Measurements from ENCODE around the gene CUL7.
A peak's percentile ranks its signal among the peaks of the same experiment; 100 is the strongest.
"Not testable (repeated sequence)": the region's sequence is repeated elsewhere in the genome, so short reads cannot be mapped to it uniquely, and the experiment has no call there.

CUL7 gene

DNA sequence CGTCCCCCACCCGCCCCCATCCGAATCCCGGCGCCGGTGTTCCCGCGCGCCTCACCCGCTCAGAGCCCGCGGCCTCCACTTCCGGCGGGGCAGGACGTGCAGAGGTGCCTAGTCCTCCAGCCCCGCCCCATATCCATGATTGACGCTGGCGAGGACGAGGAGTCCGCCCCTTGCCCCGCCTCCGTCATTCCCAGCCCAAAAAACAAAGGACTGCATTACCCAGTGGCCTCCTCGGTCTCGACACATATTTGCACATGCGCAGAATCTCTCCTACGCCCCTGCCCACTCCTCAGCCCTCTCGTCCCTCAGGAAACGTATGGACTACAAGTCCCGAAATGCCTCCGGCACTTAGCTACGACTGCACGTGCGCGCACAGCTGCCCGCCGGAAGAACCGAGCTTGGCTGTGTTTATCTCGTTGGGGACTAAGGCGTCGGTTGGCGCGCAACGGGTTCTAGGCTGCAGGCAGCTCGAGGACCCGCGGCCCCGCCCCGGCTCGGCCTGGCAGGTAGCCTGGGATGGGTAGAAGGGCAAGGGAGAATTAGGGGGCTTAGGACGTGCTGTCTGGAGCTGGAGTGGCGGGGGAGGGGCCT lies 39.7 kb downstream of the CUL7 start, which contains the start of the genes KLHDC3 and MEA1:
TSS of gene KLHDC3 (plus strand) at position 407 of the 591 bp plus-strand sequence. CDS start 2,944 bp downstream, outside the sequence.
TSS of gene MEA1 (minus strand) at position 104 of the 591 bp plus-strand sequence. CDS start 133 bp downstream, outside the sequence.
- DNase-seq, result peak; percentile 99 to 100

DNA sequence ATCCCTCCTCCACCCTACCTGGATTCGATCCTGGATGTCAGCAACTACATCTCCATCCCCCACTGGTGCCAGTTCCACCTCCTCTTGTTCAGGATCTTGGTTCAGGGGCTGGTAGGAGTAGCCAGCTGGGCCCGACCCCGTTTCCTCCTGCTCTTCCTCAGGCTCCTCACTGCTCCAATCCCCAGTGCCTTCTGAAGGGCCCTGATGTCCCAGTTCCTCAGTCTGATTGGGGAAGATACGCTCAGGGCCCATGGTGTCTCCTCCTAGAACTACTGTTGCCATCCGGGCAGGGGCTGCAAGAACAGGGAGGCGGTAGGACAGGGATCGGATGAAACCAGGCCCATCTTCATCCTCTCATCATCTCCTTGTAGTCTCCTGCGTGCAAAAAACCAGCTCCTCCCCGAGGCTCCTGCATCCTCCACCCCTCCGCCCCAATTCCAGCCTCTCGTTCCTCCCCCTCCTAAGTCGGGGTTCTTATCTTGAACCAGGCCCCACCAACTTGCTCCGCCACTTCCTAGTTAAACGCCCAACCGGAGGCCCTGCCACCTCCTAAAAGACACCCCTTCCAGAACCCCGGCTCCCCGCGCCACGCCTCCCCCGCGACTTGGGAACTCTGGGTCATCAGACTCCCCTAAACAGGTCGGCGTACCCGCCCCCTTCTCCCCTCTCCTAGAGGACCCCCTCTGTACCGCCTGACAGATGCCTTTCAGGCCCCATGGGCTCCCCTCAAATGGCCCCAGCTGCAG lies 40.4 kb downstream of the CUL7 start:
- DNase-seq, result peak in 1 of 2 experiments; percentile 17

DNA sequence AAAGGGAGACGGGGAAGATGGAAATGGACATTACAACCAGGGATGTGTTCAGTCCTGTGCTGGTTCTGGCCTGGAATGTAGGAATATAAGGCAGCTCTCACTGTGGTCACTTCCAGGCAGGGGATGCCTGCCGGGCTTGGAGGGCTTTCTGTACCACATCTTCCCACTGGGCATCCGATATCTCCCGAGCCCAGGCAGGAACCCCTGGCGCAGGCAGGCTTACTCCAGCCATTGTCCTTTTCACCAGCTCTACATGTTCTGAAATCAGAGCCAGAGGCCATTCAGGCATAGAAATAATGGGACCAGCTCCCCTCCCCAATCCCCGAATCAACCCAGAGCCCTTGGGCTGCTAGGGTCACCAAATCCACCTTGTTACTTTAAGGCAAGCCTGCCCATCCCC lies 41.3 kb downstream of the CUL7 start:
- no peak for DNase-seq

DNA sequence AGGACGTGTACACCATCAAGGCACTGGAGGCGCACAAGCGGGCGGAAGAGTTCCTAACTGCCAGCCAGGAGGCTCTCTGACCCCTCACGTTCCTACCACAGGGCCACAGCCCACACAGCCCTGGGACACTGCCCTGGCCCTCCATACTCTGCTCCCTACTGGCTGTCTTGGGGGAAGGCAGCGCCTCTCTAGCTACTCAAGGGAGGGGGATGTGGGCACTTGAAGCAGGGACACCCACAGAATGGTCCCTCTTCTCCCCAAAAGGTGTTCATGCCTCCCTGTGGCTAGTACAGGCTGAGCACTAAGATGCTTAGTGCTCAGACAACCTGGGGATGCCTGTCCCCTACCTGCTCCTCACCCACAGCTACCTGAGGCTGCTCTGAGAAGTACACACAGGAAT lies 42.4 kb downstream of the CUL7 start:
- no peak for DNase-seq

DNA sequence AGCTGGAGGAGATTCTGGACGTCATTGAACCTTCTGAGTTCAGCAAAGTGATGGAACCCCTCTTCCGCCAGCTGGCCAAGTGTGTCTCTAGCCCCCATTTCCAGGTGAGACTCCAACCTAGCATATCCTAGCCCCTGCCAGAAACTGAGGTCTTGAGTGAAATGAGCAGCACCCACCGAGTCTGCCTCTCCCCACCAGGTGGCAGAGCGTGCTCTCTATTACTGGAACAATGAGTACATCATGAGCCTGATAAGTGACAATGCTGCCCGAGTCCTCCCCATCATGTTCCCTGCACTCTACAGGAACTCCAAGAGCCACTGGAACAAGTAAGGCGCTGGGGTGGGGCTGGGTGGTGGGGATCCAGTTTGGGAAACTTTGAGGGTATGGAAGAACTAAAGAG lies 44.5 kb downstream of the CUL7 start:
- peak; percentile 23 to 49 for DNase-seq

DNA sequence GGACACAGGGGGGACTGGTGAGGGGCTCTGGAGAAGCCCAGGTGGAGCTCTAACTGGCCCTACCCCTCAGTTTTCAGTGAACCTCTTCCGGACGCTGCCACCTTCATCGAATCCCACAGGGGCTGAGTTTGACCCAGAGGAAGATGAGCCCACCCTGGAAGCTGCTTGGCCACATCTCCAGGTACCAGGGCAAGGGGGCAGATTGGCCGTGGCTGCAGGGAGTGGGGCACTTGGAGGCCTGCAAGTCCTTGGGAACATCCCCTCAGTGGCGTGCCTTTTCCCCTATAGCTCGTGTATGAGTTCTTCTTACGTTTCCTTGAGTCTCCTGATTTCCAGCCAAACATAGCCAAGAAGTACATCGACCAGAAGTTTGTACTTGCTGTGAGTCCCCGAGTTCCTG lies 46.5 kb downstream of the CUL7 start:
- no peak for DNase-seq

DNA sequence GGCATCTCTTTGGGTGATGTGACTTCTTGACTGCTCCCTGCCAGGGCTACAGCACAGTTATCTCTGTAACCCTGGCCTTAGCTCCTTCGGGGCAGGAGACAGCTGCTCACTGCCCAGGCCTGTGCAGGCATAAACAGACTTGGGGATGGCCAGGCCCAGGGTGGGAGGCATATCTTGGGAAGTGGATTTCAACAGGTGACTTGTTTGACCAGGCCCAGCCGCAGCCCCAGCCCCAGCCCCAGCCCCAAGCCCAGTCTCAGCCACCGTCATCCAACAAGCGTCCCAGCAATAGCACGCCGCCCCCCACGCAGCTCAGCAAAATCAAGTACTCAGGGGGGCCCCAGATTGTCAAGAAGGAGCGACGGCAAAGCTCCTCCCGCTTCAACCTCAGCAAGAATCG lies 47.4 kb downstream of the CUL7 start:
- DNase-seq, result no peak

DNA sequence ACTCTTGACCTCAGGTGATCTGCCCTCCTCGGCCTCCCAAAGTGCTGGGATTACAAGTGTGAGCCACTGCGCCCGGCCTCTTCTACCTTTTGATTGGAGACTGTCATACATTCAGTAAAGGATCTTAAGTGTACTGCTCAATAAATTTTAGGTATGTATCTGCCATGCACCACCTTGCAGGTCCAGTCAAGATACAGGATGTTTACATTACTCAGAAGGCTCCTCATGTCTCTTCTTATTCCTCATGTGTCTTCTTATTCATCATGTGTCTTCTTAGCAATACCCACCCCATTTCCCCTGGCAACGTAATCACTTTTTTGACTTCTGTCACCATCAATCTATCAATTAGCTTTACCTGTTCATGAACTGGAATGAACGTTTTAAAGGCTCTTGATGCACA lies 47.8 kb downstream of the CUL7 start:
- no peak for DNase-seq

DNA sequence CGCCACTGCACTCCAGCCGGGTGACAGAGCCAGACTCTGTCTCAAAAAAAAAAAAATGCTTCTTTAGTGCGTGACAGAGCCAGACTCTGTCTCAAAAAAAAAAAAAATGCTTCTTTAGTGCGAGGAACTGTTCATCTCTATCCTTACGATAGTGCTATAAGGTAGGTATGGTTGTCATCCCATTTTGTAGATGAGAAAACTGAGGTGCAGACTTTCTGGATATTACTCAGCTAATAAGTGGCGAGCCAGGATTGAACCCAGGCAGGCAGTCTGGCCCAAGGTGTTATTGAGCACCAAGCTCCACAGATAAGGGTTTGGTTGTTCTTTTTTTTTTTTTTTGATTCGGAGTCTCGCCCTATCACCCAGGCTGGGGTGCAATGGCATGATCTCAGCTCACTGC lies 51.8 kb downstream of the CUL7 start:
- DNase-seq, result no peak

DNA sequence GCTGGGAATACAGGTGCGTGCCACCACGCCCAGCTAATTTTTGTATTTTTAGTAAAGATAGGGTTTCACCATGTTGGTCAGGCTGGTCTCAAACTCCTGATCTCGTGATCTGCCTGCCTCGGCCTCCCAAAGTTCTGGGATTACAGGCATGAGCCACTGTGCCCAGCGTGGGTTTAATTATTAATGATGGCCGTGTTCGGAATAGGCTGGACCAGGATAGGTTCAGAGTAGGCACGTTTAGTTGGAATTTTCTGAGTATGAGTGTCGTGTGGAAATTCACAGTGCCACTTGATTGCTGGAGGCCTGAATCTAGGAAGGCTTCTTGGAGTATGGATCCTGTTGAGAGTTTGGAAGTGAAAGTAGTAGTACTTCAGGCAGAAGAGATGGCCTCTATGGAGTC lies 55.4 kb downstream of the CUL7 start:
- DNase-seq, result not testable (repeated sequence)

DNA sequence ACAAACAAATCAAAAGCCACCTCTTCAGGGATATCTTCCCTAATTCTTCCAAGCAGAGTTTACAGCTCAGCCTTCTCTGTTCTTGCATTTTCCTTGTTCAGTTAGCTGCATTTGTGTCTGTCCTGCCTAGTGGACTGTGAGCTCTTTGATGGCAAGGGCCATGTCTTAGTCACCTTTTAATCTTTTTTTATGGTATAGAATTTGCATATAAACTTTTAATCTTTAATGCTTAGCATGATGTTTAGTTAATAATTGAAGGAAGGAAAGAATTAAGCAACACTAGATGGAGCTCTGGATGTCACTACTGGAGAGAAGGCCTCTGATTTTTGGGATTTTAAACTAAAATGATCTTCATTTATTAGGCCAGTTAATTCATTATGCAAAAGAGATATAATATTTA lies 57.1 kb downstream of the CUL7 start:
- no peak for DNase-seq

DNA sequence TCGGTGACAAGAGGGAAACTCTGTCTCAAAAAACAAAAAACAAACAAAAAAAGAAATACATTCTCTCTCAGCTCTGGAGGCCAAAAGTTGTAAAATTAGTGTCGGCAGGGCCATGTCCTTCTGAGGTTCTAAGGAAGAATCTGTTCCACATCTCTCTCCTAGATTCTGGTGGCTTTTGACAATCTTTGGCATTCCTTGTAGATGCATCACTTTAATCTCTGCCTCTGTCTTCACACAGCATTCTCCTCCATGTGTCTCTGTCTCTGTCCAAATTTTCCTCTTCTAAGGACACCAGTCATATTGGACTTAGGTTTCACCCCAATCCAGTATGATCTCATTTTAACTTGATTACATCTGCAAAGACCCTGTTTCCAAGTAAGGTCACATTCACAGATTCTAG lies 60.2 kb downstream of the CUL7 start:
- no peak for DNase-seq

DNA sequence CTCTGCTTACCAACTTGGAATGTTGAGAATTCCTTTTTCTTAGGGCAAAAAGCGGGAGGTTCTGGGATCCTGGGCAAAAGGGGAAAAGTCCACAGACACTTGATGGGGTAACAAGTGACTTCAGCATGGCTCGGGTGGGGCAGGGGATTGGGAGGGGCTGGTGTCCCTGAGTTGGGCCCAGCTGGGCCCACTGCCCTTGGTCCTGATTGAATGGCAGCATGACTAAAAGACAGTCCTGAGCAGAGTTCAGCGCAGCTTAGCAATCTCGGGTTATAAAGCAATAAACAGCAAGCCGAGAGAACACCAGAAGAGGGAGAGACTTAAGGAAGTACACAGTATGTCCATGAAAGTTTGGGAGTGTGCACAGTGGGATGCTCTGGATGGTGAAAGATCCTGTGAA lies 63.7 kb downstream of the CUL7 start:
- no peak for DNase-seq

DNA sequence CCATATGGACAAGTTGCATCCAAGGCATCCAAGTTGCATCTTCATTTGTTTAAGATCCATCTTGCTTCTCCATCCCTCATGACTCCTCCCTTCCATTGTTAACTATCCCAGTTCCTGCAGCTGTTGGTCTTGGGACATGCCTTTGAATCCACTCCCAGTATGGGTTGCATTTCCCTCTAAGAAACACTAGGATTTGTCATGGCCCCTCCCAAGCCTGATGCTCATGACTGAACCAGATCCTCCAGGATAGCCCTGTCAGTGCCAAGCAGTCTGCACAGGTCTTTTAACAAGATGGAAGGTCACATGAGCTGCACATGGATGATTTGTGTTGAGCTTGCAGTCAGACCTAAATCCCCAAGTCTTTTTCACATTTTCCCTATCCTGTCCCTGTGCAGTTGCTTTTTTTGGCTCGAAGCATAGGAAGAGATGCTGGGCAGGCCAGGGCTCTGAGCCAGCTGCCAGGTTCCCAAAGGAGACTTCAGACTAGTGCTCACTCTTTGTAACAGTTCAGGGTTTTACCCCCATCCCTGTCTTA lies 65.1 kb downstream of the CUL7 start:
- no peak for DNase-seq
